Uterus (tissue), 2 donors: ENCODE measurements around the gene SLC8A1.

Experiments
- CTCF ChIP-seq, 4 experiments: fragments of 200-600 bp in 2 of 4; fragments of 450-650 bp in 2 of 4; sonication (generic) in 2 of 4; IDR thresholded peaks; one replicate each; pipeline ENCODE4 v1.5.1; 2016 to 2019; ENCODE audit warnings: antibody characterized with exemption in 4 of 4, mild to moderate bottlenecking in 2 of 4, moderate library complexity in 1 of 4
- POLR2A ChIP-seq, 2 donors: fragments of 450-650 bp; IDR thresholded peaks; one replicate each; pipeline ENCODE4 v1.6.1; 2016; ENCODE audit warnings: antibody characterized with exemption in 2 of 2, mild to moderate bottlenecking in 1 of 2, moderate library complexity in 1 of 2

GRCh38 chr2:40396124-40396523, 55.8 kb downstream of the SLC8A1 start:
- TF ChIP-seq CTCF (IDR thresholded peaks at IDR 0.05) = no peak
- TF ChIP-seq POLR2A (IDR thresholded peaks at IDR 0.05) = no peak
